ENCODE results near the gene ZNF436.

- TF ChIP-seq CTCF (IDR thresholded peaks at IDR 0.05) (no peak), POLR2A (IDR thresholded peaks at IDR 0.05) (no peak)
Measured at GRCh38 chr1:23358310-23358875, 11.2 kb downstream of the ZNF436 start.
